Measurements from ENCODE around the gene POC5. TPM values are rescaled to one million over a fixed set of nuclear protein-coding genes. Genes with fewer than 3 reads are reported as not detected.

Gene POC5
- polyA plus RNA-seq, 2 of the 4 experiments (the other 2 are of a cell fraction): 12.7 to 26.2 TPM

DNA sequence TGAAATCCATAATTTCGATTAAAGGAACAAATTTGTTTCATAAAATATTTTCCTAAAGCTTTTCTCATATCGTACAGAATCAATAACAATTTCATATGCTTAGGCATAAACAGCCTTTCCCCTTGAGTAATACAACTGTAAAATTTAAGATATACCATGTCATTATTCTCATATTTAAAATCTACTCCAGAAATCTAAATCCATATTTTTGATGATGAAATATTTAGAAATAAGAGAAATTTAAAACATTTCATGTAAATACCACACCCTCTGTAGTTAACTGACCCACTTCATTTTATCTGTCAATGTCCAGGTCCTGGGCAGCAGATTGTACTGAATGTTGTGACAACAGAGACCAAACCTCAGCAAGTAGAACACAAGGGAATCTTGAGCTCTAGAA lies 5.1 kb downstream of the POC5 start:
- no peaks in the 10 kb centered on the region for H3K9me3 ChIP-seq
- ATAC-seq (no peak), FAIRE-seq (no peak), DNase-seq (ENCODE audit: low read depth in 1 of 2, low spot score in 1 of 2) (no peak)
- TF ChIP-seq MAZ (IDR thresholded peaks at IDR 0.05; ENCODE audit: borderline replicate concordance, low read depth, low read length) (no peak), HEYL (CRISPR knock-in tag; IDR thresholded peaks at IDR 0.05) (no peak), CBX2 (IDR thresholded peaks at IDR 0.05; ENCODE audit: borderline replicate concordance, low read depth) (no peak), KDM1A (IDR thresholded peaks at IDR 0.05; ENCODE audit: low read depth) (no peak), RNF2 (IDR thresholded peaks at IDR 0.05; ENCODE audit: borderline replicate concordance, low read depth) (no peak), ESRRA (IDR thresholded peaks at IDR 0.05; ENCODE audit: borderline replicate concordance, low read length) (no peak), CHD2 (IDR thresholded peaks at IDR 0.05; ENCODE audit: low read length, partially characterized antibody) (no peak), ZSCAN20 (CRISPR knock-in tag; IDR thresholded peaks at IDR 0.05) (no peak), FOSB (CRISPR knock-in tag; IDR thresholded peaks at IDR 0.05) (no peak), FOSL2 (IDR thresholded peaks at IDR 0.05) (no peak), FOSL2 (CRISPR knock-in tag; IDR thresholded peaks at IDR 0.05) (no peak), HOXA7 (CRISPR knock-in tag; IDR thresholded peaks at IDR 0.05) (no peak), EP300 (IDR thresholded peaks at IDR 0.05) (no peak), EHMT2 (IDR thresholded peaks at IDR 0.05; ENCODE audit: low read depth) (no peak), ZFP36 (IDR thresholded peaks at IDR 0.05; ENCODE audit: borderline replicate concordance, partially characterized antibody) (no peak)
- TF ChIP-seq, protein P1, sequence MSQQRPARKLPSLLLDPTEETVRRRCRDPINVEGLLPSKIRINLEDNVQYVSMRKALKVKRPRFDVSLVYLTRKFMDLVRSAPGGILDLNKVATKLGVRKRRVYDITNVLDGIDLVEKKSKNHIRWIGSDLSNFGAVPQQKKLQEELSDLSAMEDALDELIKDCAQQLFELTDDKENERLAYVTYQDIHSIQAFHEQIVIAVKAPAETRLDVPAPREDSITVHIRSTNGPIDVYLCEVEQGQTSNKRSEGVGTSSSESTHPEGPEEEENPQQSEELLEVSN (IDR thresholded peaks at IDR 0.05; ENCODE audit: borderline replicate concordance, low read depth): no peak
- TF ChIP-seq, protein P2, sequence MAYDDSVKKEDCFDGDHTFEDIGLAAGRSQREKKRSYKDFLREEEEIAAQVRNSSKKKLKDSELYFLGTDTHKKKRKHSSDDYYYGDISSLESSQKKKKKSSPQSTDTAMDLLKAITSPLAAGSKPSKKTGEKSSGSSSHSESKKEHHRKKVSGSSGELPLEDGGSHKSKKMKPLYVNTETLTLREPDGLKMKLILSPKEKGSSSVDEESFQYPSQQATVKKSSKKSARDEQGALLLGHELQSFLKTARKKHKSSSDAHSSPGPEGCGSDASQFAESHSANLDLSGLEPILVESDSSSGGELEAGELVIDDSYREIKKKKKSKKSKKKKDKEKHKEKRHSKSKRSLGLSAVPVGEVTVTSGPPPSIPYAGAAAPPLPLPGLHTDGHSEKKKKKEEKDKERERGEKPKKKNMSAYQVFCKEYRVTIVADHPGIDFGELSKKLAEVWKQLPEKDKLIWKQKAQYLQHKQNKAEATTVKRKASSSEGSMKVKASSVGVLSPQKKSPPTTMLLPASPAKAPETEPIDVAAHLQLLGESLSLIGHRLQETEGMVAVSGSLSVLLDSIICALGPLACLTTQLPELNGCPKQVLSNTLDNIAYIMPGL (CRISPR knock-in tag; IDR thresholded peaks at IDR 0.05; ENCODE audit: borderline replicate concordance): no peak
- no peak overlapping the region for H3K4me3 ChIP-seq
- 70% methylated on average over 2 of the region's 2 CpGs for WGBS (ENCODE audit: missing lambda C conversion rate)
- ChIA-PET CTCF (no interaction called here), POLR2A (no interaction called here)
- H3K27ac ChIP-seq: no peak overlapping the region
- H3K4me1 ChIP-seq: peaks cover 21% of the 10 kb centered on the region
- no peak overlapping the region for H3K4me2 ChIP-seq

DNA sequence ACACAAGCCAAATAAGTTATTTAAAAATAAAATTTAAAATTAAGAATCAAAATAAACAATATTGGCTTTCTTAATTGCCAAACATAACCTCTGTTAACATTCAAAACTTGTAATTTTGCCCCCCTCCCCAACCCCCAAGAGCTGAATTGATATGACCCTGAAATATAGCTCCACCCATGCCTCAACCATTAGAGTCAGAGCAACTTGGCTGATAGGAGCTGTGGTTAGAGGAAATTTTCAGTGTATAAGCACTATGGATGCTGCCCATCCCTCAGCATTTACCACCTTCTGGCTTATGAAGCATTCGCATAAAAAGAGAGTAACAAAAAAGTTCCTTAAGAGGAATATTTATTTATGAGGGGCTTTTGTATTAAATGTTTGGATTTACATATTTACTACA lies 6.1 kb downstream of the POC5 start:
- ChIA-PET POLR2A (interaction anchor here (0.6 kb wide), 1 partner anchor 9 kb away, joined by 3 read pairs; no protein-coding TSS in a partner anchor), CTCF (interaction anchor here (0.6 kb wide), 1 partner anchor 247 kb away, joined by 3 read pairs; no protein-coding TSS in a partner anchor)
- H3K4me2 ChIP-seq: no peak overlapping the region
- no peak overlapping the region for H3K4me3 ChIP-seq
- ATAC-seq (no peak), FAIRE-seq (no peak), DNase-seq (ENCODE audit: low read depth in 1 of 2, low spot score in 1 of 2) (no peak)
- peaks cover 19% of the 10 kb centered on the region for H3K4me1 ChIP-seq
- TF ChIP-seq, protein P3, sequence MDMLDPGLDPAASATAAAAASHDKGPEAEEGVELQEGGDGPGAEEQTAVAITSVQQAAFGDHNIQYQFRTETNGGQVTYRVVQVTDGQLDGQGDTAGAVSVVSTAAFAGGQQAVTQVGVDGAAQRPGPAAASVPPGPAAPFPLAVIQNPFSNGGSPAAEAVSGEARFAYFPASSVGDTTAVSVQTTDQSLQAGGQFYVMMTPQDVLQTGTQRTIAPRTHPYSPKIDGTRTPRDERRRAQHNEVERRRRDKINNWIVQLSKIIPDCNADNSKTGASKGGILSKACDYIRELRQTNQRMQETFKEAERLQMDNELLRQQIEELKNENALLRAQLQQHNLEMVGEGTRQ (IDR thresholded peaks at IDR 0.05): no peak
- TF ChIP-seq FOSL2 (IDR thresholded peaks at IDR 0.05) (no peak), FOSL2 (CRISPR knock-in tag; IDR thresholded peaks at IDR 0.05) (no peak), HOXB13 (CRISPR knock-in tag; IDR thresholded peaks at IDR 0.05; ENCODE audit: low read depth) (no peak), CBX8 (IDR thresholded peaks at IDR 0.05) (no peak), POLR2AphosphoS2 (conservative IDR thresholded peaks at IDR 0.05; ENCODE audit: low read length) (no peak), JUN (IDR thresholded peaks at IDR 0.05) (no peak), TP53 (CRISPR knock-in tag; IDR thresholded peaks at IDR 0.05) (no peak), BHLHE40 (IDR thresholded peaks at IDR 0.05; ENCODE audit: low read depth, low read length) (no peak), SREBF2 (IDR thresholded peaks at IDR 0.05) (no peak), SMC3 (IDR thresholded peaks at IDR 0.05) (no peak), JUNB (IDR thresholded peaks at IDR 0.05) (no peak), NR3C1 (IDR thresholded peaks at IDR 0.05) (no peak), MAFK (IDR thresholded peaks at IDR 0.05; ENCODE audit: partially characterized antibody) (no peak), KDM1A (IDR thresholded peaks at IDR 0.05; ENCODE audit: low read depth) (no peak), GATA3 (IDR thresholded peaks at IDR 0.05; ENCODE audit: borderline replicate concordance) (no peak), ZC3H11A (IDR thresholded peaks at IDR 0.05) (no peak), RAD21 (conservative IDR thresholded peaks at IDR 0.05 in 1 of 2, IDR thresholded peaks at IDR 0.05 in 1 of 2) (no peak)
- TF ChIP-seq, protein P4, sequence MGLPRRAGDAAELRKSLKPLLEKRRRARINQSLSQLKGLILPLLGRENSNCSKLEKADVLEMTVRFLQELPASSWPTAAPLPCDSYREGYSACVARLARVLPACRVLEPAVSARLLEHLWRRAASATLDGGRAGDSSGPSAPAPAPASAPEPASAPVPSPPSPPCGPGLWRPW (IDR thresholded peaks at IDR 0.05): no peak
- TF ChIP-seq, protein P5, sequence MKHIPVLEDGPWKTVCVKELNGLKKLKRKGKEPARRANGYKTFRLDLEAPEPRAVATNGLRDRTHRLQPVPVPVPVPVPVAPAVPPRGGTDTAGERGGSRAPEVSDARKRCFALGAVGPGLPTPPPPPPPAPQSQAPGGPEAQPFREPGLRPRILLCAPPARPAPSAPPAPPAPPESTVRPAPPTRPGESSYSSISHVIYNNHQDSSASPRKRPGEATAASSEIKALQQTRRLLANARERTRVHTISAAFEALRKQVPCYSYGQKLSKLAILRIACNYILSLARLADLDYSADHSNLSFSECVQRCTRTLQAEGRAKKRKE (CRISPR knock-in tag; IDR thresholded peaks at IDR 0.05; ENCODE audit: low read depth): no peak
- WGBS (ENCODE audit: missing lambda C conversion rate): 92% methylated on average over 1 of the region's 1 CpG
- no peak overlapping the region for H3K27ac ChIP-seq
- no peaks in the 10 kb centered on the region for H3K9me3 ChIP-seq
